ENCODE data around the gene SIX2. TPM values are rescaled to one million over a fixed set of nuclear protein-coding genes. Genes with fewer than 3 reads are reported as not detected.

SIX2 gene
- total and polyA plus RNA-seq, 2 of the 13 experiments (the other 11 are each of a cell fraction or from before 2014, with no cell fraction given): not detected

GRCh38 chr2:45026924-45027450, 17.7 kb upstream of the SIX2 start:
- ChIA-PET CTCF (ENCODE audit: low intra/inter-chr PET ratio, low total read pairs) (no interaction called here), POLR2A (no interaction called here)
- 46% methylated on average over 4 of the region's 4 CpGs for WGBS (ENCODE audit: low lambda C conversion rate)
- Histone ChIP-seq H3K79me2 (ENCODE audit: insufficient read depth, low read length) (no peaks in the 10 kb centered on the region), H3K27ac (ENCODE audit: extremely low read length, insufficient read depth, low read length) (no peak overlapping the region), H3K9me3 (ENCODE audit: low read length) (no peaks in the 10 kb centered on the region), H4K20me1 (ENCODE audit: insufficient read depth, low read length) (no peaks in the 10 kb centered on the region), H2AFZ (ENCODE audit: low read length) (no peak overlapping the region), H3K27me3 (ENCODE audit: control insufficient read depth in 1 of 2, insufficient read depth in 2 of 2, low read length in 2 of 2) (peaks cover 0 to 11% of the 10 kb centered on the region in 2 experiments; a peak in 2 of 5 replicates), H3K4me3 (replicated peaks in 1 of 3; ENCODE audit: insufficient read depth in 1 of 3, low read depth in 2 of 3, low read length in 3 of 3) (no peak overlapping the region), H3K4me1 (ENCODE audit: insufficient read depth, low read length) (no peaks in the 10 kb centered on the region), H3K9ac (ENCODE audit: insufficient read depth, low read depth, low read length) (no peak overlapping the region), H3K4me2 (ENCODE audit: low read depth, low read length) (no peak overlapping the region), H3K36me3 (replicated peaks in 1 of 2; ENCODE audit: control insufficient read depth in 1 of 2, insufficient read depth in 2 of 2, low read length in 2 of 2) (no peaks in the 10 kb centered on the region)
- FAIRE-seq (no peak), ATAC-seq (no peak), DNase-seq (ENCODE audit: low spot score) (no peak)
- no TSS peak for BruUV-seq (replicated peaks)
- in situ Hi-C loops (cut with HindIII; ENCODE audit: extremely low pct_ligation_motif_present, low pct_unique_long_range_greater_than_20kb) (no loop called here), intact Hi-C loops (cut with micrococcal nuclease; ENCODE audit: unreplicated experiment) (no loop called here)
- TF ChIP-seq GZF1 (CRISPR knock-in tag; IDR thresholded peaks at IDR 0.05) (no peak), HES4 (CRISPR knock-in tag; IDR thresholded peaks at IDR 0.05; ENCODE audit: borderline replicate concordance) (no peak), HMG20A (CRISPR knock-in tag; IDR thresholded peaks at IDR 0.05; ENCODE audit: borderline replicate concordance) (no peak), HNRNPLL (IDR thresholded peaks at IDR 0.05; ENCODE audit: low read depth, low read length, poor library complexity, severe bottlenecking) (no peak), ZBTB25 (CRISPR knock-in tag; IDR thresholded peaks at IDR 0.05) (no peak), TRIM22 (IDR thresholded peaks at IDR 0.05) (no peak), PHF5A (CRISPR knock-in tag; IDR thresholded peaks at IDR 0.05; ENCODE audit: low read depth, unreplicated experiment) (no peak), HNF4G (IDR thresholded peaks at IDR 0.05; ENCODE audit: borderline replicate concordance, low read depth, low read length) (no peak), HNF4G (CRISPR knock-in tag; IDR thresholded peaks at IDR 0.05; ENCODE audit: borderline replicate concordance, low read depth) (no peak), ZNF44 (CRISPR knock-in tag; IDR thresholded peaks at IDR 0.05) (no peak), ZNF567 (CRISPR knock-in tag; IDR thresholded peaks at IDR 0.05; ENCODE audit: borderline replicate concordance) (no peak), MZF1 (CRISPR knock-in tag; IDR thresholded peaks at IDR 0.05; ENCODE audit: borderline replicate concordance) (no peak), SUZ12 (IDR thresholded peaks at IDR 0.05; ENCODE audit: low read depth, low read length) (no peak), ELF4 (CRISPR knock-in tag; IDR thresholded peaks at IDR 0.05; ENCODE audit: borderline replicate concordance) (no peak), ZNF432 (CRISPR knock-in tag; IDR thresholded peaks at IDR 0.05; ENCODE audit: borderline replicate concordance) (no peak), PBX3 (CRISPR knock-in tag; IDR thresholded peaks at IDR 0.05; ENCODE audit: borderline replicate concordance) (no peak)
- TF ChIP-seq, protein P1, sequence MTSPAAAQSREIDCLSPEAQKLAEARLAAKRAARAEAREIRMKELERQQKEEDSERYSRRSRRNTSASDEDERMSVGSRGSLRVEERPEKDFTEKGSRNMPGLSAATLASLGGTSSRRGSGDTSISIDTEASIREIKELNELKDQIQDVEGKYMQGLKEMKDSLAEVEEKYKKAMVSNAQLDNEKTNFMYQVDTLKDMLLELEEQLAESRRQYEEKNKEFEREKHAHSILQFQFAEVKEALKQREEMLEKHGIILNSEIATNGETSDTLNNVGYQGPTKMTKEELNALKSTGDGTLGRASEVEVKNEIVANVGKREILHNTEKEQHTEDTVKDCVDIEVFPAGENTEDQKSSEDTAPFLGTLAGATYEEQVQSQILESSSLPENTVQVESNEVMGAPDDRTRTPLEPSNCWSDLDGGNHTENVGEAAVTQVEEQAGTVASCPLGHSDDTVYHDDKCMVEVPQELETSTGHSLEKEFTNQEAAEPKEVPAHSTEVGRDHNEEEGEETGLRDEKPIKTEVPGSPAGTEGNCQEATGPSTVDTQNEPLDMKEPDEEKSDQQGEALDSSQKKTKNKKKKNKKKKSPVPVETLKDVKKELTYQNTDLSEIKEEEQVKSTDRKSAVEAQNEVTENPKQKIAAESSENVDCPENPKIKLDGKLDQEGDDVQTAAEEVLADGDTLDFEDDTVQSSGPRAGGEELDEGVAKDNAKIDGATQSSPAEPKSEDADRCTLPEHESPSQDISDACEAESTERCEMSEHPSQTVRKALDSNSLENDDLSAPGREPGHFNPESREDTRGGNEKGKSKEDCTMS (CRISPR knock-in tag; conservative IDR thresholded peaks at IDR 0.05): no peak

All from HepG2 (cell line).